ENCODE measurements around the gene SNRPD3.

The SNRPD3 gene

DNA sequence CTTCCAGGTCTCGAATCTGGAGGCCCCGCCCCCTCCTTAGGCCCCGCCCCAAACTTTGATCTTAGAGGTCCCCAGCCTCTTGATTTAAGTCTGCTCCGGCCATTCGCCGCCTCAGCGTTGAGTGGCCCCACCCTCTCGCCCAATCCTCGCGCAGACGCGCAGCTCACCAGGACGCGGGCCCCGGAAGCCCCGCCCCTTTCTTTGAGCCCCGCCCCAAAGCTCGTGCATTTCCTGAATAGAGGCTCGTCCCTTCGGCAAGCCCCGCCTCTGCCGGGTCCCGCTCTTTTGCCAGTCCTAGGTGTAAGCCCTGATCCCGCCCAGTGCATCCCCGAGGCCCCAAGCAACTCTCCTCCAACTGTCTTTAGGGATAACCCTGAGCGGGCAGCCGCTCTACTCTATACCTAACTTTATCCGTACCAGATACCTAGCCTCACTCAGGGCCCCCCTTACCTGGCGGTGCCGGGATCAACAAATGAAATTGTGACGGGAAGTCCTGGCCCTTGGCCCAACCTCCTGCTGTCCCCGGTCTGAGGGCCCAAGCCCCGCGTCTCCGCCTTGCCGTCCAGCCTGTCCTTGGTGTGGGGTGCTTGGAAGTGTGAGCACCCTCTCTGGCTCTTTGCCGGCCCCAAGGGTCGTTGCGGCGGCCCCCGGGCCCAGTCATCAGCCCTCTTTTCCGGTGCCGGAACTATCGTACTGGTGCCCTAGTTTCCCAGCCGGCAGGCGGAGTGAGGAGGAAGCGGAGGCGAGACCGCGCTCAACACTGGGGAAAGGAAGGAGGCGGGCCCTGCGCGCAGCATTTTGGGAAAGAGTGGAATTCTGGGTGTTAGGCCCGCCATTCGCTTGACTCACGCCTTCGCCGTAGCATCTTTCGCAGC lies at the start of gene SNRPD3:
Gene SNRPD3, plus strand, starts transcription at position 835 of the 875 bp plus-strand sequence. CDS start 1,676 bp downstream, outside the sequence.
- peaks cover 92% of the 10 kb centered on the region for H3K79me2 ChIP-seq (ENCODE audit: insufficient read depth, low read length)
- TF ChIP-seq, protein P1, sequence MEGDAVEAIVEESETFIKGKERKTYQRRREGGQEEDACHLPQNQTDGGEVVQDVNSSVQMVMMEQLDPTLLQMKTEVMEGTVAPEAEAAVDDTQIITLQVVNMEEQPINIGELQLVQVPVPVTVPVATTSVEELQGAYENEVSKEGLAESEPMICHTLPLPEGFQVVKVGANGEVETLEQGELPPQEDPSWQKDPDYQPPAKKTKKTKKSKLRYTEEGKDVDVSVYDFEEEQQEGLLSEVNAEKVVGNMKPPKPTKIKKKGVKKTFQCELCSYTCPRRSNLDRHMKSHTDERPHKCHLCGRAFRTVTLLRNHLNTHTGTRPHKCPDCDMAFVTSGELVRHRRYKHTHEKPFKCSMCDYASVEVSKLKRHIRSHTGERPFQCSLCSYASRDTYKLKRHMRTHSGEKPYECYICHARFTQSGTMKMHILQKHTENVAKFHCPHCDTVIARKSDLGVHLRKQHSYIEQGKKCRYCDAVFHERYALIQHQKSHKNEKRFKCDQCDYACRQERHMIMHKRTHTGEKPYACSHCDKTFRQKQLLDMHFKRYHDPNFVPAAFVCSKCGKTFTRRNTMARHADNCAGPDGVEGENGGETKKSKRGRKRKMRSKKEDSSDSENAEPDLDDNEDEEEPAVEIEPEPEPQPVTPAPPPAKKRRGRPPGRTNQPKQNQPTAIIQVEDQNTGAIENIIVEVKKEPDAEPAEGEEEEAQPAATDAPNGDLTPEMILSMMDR (IDR thresholded peaks at IDR 0.05; ENCODE audit: borderline replicate concordance, extremely low read depth, low read length, poor library complexity, severe bottlenecking) = no peak
- TF ChIP-seq EZH2 (IDR thresholded peaks at IDR 0.05; ENCODE audit: borderline replicate concordance, low read depth, low read length, severe bottlenecking) = no peak
- peak within 1 kb of the TSS; percentile 98 for H3K9ac ChIP-seq (ENCODE audit: low read depth, low read length)
- no peaks in the 10 kb centered on the region for H3K9me3 ChIP-seq (ENCODE audit: insufficient read depth, low read length, severe bottlenecking)
- ATAC-seq (ENCODE audit: insufficient read depth, low read depth) (peak; percentile 82), DNase-seq (peak; percentile 100)
- H3K4me2 ChIP-seq (ENCODE audit: insufficient read depth, low read length) = peak within 1 kb of the TSS; percentile 94
- peak within 1 kb of the TSS; percentile 96 to 97 for H3K4me3 ChIP-seq (ENCODE audit: low read depth in 1 of 2, low read length in 2 of 2)
- H2AFZ ChIP-seq (ENCODE audit: low read depth, low read length) = peak within 1 kb of the TSS; percentile 78
- peaks cover 54% of the 10 kb centered on the region for H3K36me3 ChIP-seq (ENCODE audit: insufficient read depth, low read length)
- peak within 1 kb of the TSS; percentile 100 for H3K27ac ChIP-seq (ENCODE audit: low read length)
- no peaks in the 10 kb centered on the region for H3K27me3 ChIP-seq (ENCODE audit: insufficient read depth, low read length, poor library complexity)
- peaks cover 64% of the 10 kb centered on the region for H4K20me1 ChIP-seq (ENCODE audit: insufficient read depth, low read length)
- H3K4me1 ChIP-seq (ENCODE audit: insufficient read depth, low read length) = peaks cover 57% of the 10 kb centered on the region

DNA sequence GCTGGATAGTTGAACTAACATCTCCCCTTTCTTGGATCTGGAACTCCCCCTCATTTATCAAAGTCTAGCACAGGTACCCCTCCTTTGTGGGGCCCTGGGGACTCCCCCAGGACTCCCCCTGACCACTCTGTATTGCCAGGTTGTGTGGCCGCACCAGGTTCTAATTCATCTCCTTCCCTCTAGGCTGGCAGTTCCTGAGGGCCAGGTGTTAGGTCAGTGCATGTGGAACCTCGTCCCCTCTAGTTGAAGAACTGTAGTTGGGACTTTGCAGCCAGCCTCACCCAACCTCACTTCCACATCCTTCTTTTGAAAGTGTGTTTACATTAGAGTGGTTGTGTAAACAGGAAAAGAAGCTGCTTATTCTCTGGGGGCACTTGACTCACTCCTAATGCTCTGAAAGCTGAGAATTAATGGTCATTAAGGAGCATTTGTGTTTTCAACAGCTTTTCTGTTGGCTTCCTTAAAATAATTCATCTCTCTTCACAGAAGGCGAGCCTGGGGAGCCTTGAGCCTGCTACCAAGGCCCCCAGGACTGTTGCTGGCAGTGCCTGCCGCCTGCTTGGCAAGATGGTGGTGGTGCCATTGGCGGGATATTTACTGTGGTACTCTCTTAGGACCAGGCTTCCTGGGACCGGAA lies 48.9 kb upstream of the SNRPD3 start:
- H3K79me2 ChIP-seq (ENCODE audit: insufficient read depth, low read length) = no peaks in the 10 kb centered on the region
- H3K27ac ChIP-seq (ENCODE audit: low read length) = no peak overlapping the region
- no peaks in the 10 kb centered on the region for H3K9me3 ChIP-seq (ENCODE audit: insufficient read depth, low read length, severe bottlenecking)
- H3K4me3 ChIP-seq (ENCODE audit: low read depth in 1 of 2, low read length in 2 of 2) = no peak overlapping the region
- ATAC-seq (ENCODE audit: insufficient read depth, low read depth) (no peak), DNase-seq (no peak)
- no peaks in the 10 kb centered on the region for H4K20me1 ChIP-seq (ENCODE audit: insufficient read depth, low read length)
- H3K4me1 ChIP-seq (ENCODE audit: insufficient read depth, low read length) = peaks cover 4% of the 10 kb centered on the region; the same call in 1 of the 2 replicates
- H2AFZ ChIP-seq (ENCODE audit: low read depth, low read length) = no peak overlapping the region
- TF ChIP-seq EZH2 (IDR thresholded peaks at IDR 0.05; ENCODE audit: borderline replicate concordance, low read depth, low read length, severe bottlenecking) = no peak
- TF ChIP-seq, protein P1 (IDR thresholded peaks at IDR 0.05; ENCODE audit: borderline replicate concordance, extremely low read depth, low read length, poor library complexity, severe bottlenecking) = no peak
- H3K27me3 ChIP-seq (ENCODE audit: insufficient read depth, low read length, poor library complexity) = no peaks in the 10 kb centered on the region
- H3K9ac ChIP-seq (ENCODE audit: low read depth, low read length) = no peak overlapping the region
- H3K4me2 ChIP-seq (ENCODE audit: insufficient read depth, low read length) = no peak overlapping the region
- no peaks in the 10 kb centered on the region for H3K36me3 ChIP-seq (ENCODE audit: insufficient read depth, low read length)

DNA sequence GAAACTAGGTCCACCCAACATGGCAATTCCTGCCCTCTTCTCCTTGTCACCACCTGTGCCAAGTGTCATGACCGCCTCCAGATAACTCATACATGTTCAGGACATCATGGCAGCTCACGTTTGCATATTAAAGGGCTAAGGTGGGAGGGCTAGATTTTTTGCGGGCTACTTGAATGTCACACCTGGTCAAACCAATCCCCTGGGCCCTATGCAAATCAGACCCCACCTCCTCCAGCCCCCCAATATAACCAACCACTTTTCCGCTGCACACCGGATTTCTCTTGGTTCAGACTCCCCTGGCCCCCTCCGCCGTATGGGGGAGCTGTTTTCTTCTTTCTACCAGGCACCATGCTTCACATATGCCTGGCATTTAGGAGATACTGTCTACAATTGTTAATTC lies 48.1 kb upstream of the SNRPD3 start:
- Histone ChIP-seq H2AFZ (ENCODE audit: low read depth, low read length) (no peak overlapping the region), H3K9me3 (ENCODE audit: insufficient read depth, low read length, severe bottlenecking) (no peaks in the 10 kb centered on the region), H3K79me2 (ENCODE audit: insufficient read depth, low read length) (no peaks in the 10 kb centered on the region), H3K4me2 (ENCODE audit: insufficient read depth, low read length) (no peak overlapping the region), H3K4me1 (ENCODE audit: insufficient read depth, low read length) (peaks cover 4% of the 10 kb centered on the region; the same call in 1 of the 2 replicates), H3K36me3 (ENCODE audit: insufficient read depth, low read length) (no peaks in the 10 kb centered on the region), H3K27me3 (ENCODE audit: insufficient read depth, low read length, poor library complexity) (no peaks in the 10 kb centered on the region), H4K20me1 (ENCODE audit: insufficient read depth, low read length) (no peaks in the 10 kb centered on the region), H3K4me3 (ENCODE audit: low read depth in 1 of 2, low read length in 2 of 2) (no peak overlapping the region), H3K27ac (ENCODE audit: low read length) (no peak overlapping the region), H3K9ac (ENCODE audit: low read depth, low read length) (no peak overlapping the region)
- ATAC-seq (ENCODE audit: insufficient read depth, low read depth) (no peak), DNase-seq (no peak)
- TF ChIP-seq, protein P1 (IDR thresholded peaks at IDR 0.05; ENCODE audit: borderline replicate concordance, extremely low read depth, low read length, poor library complexity, severe bottlenecking) = no peak
- no peak for TF ChIP-seq EZH2 (IDR thresholded peaks at IDR 0.05; ENCODE audit: borderline replicate concordance, low read depth, low read length, severe bottlenecking)

All from DND-41 (cell line).